Measurements from ENCODE around the gene SHB.

- TF ChIP-seq, protein P1, sequence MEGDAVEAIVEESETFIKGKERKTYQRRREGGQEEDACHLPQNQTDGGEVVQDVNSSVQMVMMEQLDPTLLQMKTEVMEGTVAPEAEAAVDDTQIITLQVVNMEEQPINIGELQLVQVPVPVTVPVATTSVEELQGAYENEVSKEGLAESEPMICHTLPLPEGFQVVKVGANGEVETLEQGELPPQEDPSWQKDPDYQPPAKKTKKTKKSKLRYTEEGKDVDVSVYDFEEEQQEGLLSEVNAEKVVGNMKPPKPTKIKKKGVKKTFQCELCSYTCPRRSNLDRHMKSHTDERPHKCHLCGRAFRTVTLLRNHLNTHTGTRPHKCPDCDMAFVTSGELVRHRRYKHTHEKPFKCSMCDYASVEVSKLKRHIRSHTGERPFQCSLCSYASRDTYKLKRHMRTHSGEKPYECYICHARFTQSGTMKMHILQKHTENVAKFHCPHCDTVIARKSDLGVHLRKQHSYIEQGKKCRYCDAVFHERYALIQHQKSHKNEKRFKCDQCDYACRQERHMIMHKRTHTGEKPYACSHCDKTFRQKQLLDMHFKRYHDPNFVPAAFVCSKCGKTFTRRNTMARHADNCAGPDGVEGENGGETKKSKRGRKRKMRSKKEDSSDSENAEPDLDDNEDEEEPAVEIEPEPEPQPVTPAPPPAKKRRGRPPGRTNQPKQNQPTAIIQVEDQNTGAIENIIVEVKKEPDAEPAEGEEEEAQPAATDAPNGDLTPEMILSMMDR (IDR thresholded peaks at IDR 0.05): no peak
- TF ChIP-seq POLR2A (IDR thresholded peaks at IDR 0.05): peak in 1 of 3 donors; percentile 26
Observed at GRCh38 chr9:37904445-37905130, 164.4 kb downstream of the SHB start.

Measured in body of pancreas (tissue), 4 donors.